LoVo (cell line): Measurements from ENCODE around the gene ABCA4.
"Not testable (repeated sequence)": the region's sequence is repeated elsewhere in the genome, so short reads cannot be mapped to it uniquely, and the experiment has no call there.

Experiments used
- DNase-seq: peaks from one replicate; pipeline ENCODE4 v3.0.0-alpha.2; 2016; ENCODE audit warnings: low spot score

Gene ABCA4

DNA sequence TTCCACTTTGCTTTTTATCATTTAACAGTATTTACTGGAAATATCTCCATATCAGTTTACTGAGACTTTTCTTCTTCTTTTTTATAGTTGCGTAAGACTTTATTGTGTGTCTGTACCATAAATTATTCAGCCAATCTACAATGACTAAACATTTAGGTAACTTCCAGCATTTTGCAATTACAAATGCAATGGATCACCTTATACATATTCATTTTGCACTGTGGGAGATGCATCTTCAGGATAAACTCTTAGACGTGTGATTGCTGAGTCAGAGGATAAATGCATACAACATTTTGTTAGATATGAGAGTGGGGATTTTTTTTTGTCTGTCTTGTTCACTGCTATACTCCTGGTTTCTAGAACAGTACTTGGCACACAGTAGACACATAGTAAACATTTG, 116.0 kb downstream of the ABCA4 start:
- DNase-seq: no peak

DNA sequence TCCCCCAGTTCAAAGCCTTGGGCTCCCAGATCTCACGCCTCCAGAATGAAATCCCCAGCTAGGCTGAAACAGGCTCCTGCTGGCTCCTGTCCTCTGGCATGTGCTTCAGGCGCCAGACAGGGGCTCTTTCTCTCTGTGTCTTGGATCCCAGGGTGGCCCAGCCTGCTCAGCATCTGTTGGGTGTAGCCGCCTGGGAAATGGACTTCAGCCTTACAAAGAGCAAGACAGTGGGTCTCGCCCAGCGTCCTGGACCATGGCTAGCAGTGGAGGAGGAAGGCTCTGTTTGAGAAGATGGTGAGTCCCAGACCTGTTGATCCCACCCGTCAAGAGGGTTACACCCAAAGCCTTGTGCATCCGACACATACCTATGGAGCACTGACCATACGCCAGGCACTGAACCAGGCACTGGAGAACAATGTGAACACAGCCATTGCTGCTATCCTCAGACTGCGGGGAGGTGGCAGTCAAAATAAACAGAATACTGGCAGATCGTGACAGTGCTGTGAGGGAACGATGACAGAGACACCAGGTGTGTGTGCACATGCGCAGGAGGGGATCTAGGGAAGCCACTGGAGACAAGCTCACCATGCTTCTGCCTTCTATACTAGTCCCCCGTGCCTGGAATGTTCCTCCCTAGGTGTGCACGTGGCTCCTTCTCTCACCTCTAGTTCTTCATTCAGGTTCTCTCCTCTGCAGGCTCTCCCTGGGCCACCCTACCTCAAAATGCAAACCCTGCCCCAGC, 118.7 kb downstream of the ABCA4 start:
- DNase-seq: no peak

DNA sequence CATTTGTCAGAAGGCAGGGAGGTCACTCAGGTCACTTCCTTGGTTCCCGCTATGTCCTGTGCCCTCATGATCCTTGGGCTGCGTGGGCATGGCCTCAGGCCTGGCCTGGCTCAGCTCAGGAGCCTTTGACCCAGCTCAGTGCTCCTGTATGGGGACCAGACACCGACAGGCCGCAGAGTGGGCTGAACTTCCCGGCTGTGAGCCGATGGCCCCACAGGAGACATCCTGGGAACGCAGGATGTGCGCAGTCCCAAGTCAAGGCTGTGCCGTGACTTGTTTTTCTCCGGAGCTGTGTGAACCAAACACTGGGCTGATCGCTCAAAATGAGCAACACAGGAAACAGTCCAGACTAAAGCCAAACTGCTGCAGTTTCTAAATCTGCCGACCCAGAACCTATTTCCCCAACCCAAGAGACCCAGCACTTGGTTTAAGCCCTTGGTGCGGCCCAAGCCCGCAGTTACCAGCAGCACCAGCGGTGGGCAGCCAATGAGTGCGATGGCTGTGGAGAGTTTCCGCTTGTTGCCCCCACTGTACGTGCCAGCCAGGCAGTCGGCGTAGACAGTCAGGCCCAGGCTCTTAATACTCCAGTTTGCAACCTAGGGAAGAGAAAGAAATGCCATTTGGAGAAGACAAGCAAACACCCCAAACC, 119.4 kb downstream of the ABCA4 start:
- DNase-seq: no peak

DNA sequence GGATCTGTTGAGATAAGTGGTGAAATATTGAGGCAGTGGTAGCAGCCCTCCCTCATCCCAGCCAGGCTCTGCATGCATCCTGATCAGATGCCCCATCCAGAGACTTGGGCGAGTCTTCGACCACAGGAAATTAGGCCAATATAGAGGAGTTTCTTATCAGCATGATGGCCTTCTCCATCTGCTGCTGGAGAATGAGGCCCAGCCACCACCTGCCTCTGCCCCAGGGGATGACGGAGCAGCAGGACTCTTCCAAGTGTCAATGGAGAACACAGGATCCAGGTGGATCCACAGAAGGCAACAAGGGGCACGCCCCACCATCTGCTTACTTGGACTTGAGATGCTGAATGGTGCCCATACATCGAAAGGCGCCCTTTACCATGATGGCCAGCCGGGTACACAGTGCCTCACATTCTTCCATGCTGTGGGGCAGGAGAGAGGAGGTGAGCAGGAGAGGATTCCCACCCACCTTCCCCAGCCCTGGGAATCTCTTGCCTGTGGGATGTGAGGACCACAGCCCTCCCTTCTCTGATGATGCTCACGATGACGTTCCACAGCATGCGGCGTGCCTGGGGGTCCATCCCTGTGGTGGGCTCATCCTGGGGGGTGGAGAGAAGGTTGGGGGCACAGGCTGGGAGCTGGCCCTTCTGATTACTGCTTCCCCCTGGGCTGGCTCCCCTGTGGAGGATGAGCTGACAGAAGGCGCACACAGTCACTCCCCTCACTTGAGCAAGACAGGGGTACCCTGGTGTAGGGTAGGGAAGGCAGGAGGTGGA, 120.3 kb downstream of the ABCA4 start:
- no peak for DNase-seq

DNA sequence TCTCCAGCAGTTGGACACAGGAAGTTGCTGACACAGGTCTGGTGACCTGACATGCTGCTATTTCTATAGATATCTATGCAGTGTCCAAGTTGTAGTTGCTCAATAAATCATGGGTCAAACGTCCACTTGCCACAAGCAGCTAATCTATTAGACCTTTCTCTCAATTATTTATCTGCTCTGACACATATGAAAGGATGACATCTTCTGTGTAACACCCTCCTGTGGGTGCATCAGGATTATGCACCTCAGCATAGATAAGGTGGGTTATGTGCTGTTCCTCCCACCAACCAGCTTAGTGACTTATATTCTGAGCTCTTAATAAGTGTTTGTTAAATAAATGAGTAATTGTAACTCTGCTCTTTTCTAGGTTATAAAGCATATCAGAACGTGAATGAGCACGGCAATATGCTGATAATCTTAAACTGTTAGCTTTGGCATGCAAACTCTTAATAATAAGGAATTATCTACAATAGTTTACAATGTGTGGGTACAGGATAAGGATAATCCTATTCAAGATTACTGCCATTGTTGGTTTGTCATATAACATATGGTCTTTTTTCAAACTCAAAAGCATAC, 121.0 kb downstream of the ABCA4 start:
- no peak for DNase-seq

DNA sequence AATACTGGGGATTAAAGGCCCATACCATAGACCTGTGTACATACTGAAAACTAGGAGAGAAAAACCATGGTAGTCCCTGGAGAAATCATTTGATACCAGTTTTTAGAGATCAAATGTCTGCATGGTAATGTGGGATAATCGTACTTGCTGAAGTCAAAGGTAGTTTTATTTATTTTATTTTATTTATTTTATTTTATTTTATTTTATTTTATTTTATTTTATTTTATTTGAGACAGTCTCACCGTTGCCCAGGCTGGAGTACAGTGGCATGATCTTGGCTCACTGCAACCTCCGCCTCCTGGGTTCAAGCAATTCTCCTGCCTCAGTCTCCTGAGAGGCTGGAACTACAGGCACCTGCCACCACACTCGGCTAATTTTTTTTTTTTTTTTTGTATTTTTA, 122.4 kb downstream of the ABCA4 start:
- not testable (repeated sequence) for DNase-seq

DNA sequence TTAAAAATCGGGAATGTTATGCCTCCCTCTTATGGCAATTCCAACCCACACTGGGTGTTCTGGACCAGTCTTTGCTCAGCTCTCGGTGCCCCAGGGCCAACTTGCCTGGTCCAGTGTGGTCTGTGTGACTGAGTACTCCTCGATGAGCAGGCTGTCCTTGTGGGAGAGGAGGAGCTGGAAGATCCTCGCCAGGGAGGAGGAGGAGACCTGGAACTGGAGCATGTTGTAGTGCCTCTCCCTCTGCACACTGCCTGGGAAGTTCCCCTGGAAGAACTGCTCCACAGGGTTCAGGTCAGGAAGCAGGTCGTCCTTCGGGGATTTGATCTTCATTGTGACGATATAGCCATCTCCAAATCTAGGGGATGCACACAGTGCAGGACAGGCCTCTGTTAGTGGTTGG, 123.2 kb downstream of the ABCA4 start:
- DNase-seq: no peak

DNA sequence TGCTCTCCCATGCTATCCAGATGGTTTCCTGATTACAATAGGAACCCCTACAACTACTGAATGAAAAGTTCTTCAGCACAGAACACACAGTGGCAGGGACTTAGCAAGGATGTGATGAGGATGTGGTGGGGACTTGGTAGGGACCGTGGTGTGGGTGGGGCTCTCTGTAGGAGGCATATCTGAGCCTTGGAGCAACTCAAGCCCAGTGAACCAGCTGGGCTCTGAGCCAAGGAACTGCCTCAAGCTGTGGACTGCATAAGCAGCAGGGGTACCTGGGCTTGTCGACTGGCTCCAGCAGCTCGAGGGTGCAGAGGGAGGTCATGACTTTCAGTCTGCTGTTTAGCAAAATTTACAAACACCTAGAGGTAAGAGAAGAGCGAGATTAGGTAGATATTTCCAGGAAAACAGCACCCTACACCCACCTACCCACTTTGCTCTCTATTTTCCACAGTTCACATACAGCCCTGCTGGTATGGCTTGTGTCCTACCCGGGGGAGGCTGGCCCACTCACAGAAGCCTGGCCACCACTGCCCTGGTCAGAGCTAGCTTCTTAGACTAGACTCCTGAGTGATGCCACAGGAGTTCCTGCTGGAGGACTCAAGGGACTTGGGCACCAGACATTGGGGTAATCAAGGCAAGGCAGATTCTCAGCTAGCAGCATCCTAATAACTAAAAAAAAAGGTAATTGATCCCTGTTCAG, 125.0 kb downstream of the ABCA4 start:
- DNase-seq: no peak

DNA sequence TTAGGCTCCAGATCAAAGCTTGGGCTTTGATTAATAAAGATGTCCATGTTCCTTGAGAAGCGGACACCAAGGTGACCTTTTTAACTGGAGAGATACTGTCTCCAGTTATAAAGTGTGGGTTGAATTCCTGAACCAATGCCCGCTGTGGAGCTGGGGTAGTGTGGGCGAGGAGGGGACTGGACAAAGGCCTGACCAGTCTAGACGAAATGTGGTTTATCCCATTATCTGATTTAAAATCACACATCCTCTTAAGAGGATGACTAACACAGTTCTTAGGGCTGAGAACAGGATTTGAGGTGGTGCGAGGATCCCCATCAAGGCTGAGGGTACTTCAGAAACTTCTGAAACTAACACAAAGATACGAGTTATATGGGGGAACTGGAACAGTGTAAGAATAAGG, 127.2 kb downstream of the ABCA4 start:
- no peak for DNase-seq

DNA sequence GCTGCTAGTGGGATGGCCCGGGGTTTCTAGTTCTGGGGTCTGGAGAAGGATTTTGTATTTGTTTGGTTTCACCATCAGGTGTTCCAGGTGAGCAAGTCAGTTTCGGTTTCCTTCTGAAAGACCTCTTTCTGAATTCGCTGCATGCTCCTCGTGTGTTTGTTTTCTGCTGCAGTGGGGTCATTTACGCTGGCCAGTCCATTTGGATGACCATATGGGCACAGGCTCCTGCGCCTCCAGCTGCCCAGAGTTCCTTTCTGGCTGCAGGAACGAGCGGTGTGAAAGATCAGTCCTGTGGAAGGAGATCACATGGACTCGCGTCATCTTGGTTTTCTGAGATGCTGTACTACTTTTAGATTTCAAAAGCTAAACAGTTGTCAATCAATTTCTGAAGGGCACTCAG, 128.0 kb downstream of the ABCA4 start:
- DNase-seq: no peak

DNA sequence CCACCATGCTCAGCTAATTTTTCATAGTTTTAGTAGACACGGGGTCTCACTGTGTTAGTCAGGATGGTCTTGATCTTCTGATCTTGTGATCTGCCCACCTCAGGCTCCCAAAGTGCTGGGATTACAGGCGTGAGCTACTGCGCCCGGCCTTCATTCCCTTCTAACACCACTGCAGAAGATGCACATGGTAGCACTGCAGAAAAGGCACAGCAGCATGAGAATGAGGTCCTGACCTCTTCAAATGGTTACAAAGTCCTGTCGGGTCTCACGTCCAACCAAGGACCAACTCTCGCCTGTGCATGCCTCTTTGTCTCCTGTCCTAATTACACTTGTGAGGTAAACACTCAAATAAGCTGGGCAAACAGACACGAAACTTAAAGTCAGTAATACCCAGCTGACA, 128.8 kb downstream of the ABCA4 start:
- no peak for DNase-seq

DNA sequence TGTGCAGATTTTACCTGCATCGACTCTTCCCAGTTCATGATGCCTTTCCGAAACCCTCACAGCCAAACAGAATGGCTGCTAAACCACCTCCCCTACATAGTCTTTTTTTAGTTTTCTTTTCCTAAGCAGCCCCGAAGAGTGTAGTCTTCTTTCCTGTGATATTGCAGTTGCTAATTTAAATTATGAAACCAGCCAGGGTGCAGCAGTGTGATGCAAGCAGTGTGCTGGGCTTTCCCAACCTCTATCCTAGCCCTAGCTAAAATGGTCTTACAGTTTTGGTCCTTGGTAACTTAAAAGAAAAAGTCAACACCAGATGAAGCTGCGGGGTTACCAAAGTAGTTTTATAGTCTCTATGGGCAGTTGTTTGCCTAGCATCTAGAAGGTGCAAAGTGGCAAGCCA, 129.7 kb downstream of the ABCA4 start:
- DNase-seq: no peak

DNA sequence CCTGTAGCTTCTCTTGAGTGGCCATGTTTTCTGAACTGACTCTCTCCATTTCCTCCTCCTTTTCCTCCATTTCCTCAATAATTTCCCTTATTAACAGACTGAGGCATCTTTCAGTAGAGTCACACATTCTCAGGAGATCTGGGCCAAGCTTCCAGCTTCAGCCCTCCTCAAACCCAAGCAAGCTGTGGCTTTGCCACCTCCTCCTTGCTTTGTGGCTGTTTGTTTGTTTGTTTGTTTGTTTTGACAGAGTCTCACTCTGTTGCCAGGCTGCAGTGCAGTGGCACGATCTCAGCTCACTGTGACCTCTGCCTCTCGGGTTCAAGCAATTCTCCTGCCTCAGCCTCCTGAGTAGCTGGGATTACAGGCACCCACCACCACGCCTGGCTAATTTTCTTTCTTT, 130.5 kb downstream of the ABCA4 start:
- not testable (repeated sequence) for DNase-seq

DNA sequence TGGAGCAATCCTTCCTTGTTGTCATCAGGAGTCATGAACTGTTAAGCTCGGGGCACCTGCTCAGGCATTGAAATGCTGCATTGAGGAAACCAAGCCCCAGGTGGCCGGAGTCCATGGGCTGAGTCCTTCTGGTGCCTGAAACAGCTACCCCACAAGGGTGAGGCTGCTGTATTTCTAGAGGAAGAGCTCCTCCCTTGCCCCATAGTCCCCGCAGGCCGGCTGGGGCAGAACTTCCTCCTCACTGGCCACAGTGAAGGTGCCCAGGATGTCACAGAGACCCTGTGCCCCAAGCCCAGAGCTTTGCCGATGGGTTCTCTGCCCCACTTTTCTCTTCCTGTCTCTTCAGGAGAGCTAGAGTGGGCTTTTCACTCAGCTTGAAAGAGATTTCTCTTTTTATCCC, 130.9 kb downstream of the ABCA4 start:
- no peak for DNase-seq

DNA sequence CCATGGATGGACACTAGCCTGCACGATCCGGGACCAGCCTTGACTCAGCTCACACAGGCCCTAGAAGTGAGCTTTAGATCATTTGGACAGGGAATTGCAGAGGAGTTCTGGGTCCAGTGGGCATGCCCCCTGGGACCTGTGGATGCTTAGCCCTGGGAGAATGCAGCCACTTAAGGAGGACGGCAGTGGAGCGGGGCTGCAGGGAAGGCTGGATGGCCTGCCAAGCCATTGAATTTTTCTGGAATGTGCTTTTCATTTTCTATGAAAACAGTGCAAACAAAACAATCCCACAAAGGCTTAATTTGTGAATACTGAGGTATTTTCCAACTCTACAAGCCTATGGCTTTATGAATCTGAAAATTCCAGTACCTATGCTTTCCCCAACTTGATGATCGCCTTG, 131.3 kb downstream of the ABCA4 start:
- DNase-seq: no peak

DNA sequence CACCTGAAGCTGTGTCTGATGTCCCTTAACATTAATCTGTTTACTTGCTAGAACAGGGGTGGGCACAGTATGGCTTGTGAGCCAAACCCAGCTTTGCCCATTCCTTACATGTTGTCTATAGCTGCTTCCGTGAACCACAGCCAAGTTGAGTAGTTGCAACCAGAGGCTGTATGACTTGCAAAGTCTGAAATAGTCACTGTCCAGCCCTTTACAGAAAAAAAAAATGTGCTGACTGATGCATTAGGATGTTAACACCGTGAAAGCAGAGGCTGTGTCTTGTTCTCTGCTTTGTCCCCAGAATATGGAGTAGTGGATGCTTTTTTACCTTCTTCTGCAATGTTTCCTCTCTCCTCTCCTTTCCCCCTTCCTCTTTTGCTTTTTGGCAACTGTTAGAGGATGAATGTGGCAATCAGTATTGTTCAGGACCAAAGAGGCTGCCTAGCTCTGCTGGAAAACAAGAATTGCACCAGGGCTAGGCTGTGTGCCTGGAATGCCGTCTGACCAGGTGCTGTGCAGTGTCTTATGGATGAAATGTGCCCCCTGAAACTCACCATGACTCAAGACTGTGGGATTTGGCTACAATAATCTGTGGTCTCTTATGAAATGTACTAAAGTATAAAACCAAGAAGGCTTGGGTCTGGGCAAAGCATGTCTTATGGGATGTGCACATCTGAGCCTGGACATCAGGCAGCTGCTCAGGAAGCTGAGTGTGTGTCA, 132.2 kb downstream of the ABCA4 start:
- no peak for DNase-seq

DNA sequence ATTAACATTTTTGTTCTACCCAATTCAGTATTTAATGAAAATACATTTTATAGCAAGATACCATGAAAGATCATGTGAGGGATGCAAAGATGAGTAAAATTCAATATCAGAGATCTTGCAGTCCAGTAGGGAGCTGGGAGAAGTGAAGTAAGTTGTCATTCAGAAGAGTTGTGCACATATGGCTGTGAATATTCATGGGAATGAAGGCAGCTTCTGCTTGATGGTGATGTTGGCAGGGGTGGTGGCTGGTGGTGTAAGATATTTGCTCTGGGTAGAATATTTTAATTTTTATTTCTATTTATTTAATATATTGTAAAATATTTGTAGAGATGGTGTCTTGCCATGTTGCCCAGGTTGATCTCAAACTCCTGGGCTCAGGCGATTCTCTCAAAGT, 139.7 kb downstream of the ABCA4 start:
- DNase-seq: no peak

DNA sequence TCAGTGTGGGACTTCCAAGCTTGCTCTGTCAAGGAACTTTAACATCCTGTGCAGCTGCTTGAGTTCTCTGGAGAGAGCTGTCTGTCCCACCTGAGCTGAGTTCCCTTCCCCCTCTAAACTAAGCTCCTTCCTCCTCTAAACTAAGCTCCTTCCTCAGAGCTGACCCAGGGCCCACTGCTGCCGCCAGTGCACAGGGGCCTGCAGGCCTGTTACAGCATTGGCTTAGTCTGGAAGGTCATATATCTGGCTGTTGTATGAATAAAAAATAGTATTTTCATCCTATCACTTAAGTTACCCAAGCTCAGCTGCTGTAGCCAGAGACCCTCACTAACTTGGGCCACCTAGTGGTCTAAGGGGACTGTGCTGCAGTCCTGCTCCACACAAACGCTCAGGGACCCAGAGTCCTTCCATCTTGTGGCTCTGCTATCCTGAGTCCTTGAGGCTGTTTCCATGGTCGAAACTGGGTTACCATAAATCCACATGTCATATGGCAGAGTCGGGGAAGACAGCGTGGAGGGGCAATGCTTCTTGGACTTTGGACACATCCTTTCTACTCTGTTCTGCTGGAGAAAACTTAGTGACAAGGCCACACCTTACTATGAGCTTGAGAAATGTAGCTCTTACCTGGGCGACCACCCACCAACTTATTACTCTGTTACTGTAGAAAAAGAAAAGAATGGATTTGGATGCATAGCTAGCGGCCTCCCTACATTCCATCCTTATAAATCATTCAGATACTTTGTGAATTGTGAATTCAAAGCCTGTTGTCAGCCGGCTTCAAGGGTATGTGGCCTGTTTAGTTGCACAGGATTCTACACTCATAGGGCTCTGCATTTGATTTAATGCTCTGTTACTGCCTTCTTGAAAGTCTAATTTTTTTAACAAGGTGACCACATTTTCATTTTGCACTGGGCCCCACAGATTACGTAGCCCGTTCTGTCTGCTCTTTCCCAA, 140.4 kb downstream of the ABCA4 start:
- DNase-seq: no peak

DNA sequence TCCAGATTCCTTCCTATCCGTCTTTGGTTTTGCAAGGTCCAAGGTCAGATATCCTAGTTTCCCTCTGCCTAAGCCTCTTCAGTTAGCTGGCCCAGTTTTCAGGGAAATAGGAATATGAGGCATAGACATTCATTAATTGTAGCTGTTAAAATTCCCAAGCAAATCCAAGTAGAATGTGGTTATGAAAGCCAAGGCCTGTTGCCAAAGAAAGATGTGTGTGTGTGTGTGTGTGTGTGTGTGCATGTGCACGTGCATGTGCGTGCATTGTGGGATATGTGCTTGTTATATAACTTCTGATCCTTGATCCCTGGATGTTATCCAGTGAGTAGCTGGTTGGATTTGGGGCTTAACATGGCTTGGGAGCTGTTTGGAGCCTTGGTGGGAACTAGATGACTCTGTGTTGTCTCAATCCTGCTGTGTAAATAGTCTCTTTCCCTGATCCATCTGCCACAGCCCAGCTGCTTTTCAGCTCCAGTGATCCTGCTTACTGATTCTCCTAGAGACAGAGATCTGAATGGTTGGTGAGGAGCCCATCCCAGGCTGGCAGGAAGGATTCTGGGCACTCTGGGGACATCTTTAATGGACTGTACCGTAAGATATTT, 141.1 kb downstream of the ABCA4 start:
- no peak for DNase-seq
